Astrocyte (in vitro differentiated cells and primary cell): ENCODE measurements around the gene CAMK1D. TPM values are rescaled to one million over a fixed set of nuclear protein-coding genes. Genes with fewer than 3 reads are reported as not detected.

Experiments
- DNase-seq: peaks from one replicate; pipeline ENCODE4 v3.0.0-alpha.2; 2010; ENCODE audit warnings: low read depth
- FAIRE-seq: peaks from 2 replicates; lab custom pipeline; 2011; peaks lifted over from hg19 to GRCh38; lab: Jason Lieb, UNC
- H2AFZ ChIP-seq: 2 replicates; pipeline ENCODE4 v1.6.0; 2012; ENCODE audit warnings: low read depth, low read length, inconsistent platforms
- H3K27ac ChIP-seq: 2 replicates; pipeline ENCODE4 v1.5.1; 2011; ENCODE audit warnings: low read depth, low read length, inconsistent platforms
- H3K27me3 ChIP-seq: 2 replicates; pipeline ENCODE4 v1.6.0; 2011; ENCODE audit warnings: low read length, inconsistent platforms; ENCODE audit not compliant: insufficient read depth
- H3K36me3 ChIP-seq: 2 replicates; pipeline ENCODE4 v1.5.1; 2011; ENCODE audit warnings: low read length, inconsistent platforms; ENCODE audit not compliant: insufficient read depth
- H3K4me1 ChIP-seq: 2 replicates; pipeline ENCODE4 v1.5.1; 2011; ENCODE audit warnings: low read length, inconsistent platforms; ENCODE audit not compliant: insufficient read depth
- H3K4me2 ChIP-seq: 2 replicates; pipeline ENCODE4 v1.6.0; 2012; ENCODE audit warnings: low read length, inconsistent platforms
- H3K4me3 ChIP-seq: 2 replicates; pipeline ENCODE4 v1.5.1; 2011; ENCODE audit warnings: low read depth, mild to moderate bottlenecking, low read length, inconsistent platforms; ENCODE audit not compliant: insufficient read depth
- H3K79me2 ChIP-seq: 2 replicates; pipeline ENCODE4 v1.6.0; 2012; ENCODE audit warnings: mild to moderate bottlenecking, low read length, inconsistent platforms; ENCODE audit not compliant: insufficient read depth
- H3K9ac ChIP-seq: 2 replicates; pipeline ENCODE4 v1.6.0; 2012; ENCODE audit warnings: mild to moderate bottlenecking, low read length, inconsistent platforms
- H3K9me3 ChIP-seq: 2 replicates; pipeline ENCODE4 v1.5.1; 2012; ENCODE audit warnings: low read depth, mild to moderate bottlenecking, low read length, inconsistent platforms; ENCODE audit not compliant: insufficient read depth
- H4K20me1 ChIP-seq: 2 replicates; pipeline ENCODE4 v1.6.0; 2012; ENCODE audit warnings: low read length, inconsistent platforms; ENCODE audit not compliant: insufficient read depth
- H3K27ac Mint-ChIP-seq: one replicate; pipeline ENCODE4 v1.8.0; 2021; ENCODE audit warnings: mild to moderate bottlenecking, mixed read lengths; ENCODE audit not compliant: unreplicated experiment
- H3K27me3 Mint-ChIP-seq: one replicate; pipeline ENCODE4 v1.8.0; 2021; ENCODE audit warnings: low read depth, mixed read lengths; ENCODE audit not compliant: unreplicated experiment
- H3K36me3 Mint-ChIP-seq: one replicate; pipeline ENCODE4 v1.8.0; 2021; ENCODE audit warnings: low read depth, mixed read lengths; ENCODE audit not compliant: unreplicated experiment
- H3K4me1 Mint-ChIP-seq: one replicate; pipeline ENCODE4 v1.8.0; 2021; ENCODE audit warnings: low read depth, mixed read lengths; ENCODE audit not compliant: unreplicated experiment
- H3K4me3 Mint-ChIP-seq: one replicate; pipeline ENCODE4 v1.8.0; 2021; ENCODE audit warnings: mild to moderate bottlenecking, moderate library complexity, mixed read lengths; ENCODE audit not compliant: unreplicated experiment
- H3K9me3 Mint-ChIP-seq: one replicate; pipeline ENCODE4 v1.8.0; 2021; ENCODE audit warnings: mild to moderate bottlenecking, mixed read lengths; ENCODE audit not compliant: unreplicated experiment
- CTCF ChIP-seq: IDR thresholded peaks from 2 replicates; pipeline ENCODE4 v1.5.1; 2011; ENCODE audit warnings: low read depth, mild to moderate bottlenecking, inconsistent platforms, low read length, moderate library complexity; ENCODE audit not compliant: insufficient read depth
- EZH2 ChIP-seq: IDR thresholded peaks from 2 replicates; pipeline ENCODE4 v1.6.1; 2012; ENCODE audit warnings: mild to moderate bottlenecking, low read length, inconsistent platforms; ENCODE audit not compliant: insufficient read depth
- total RNA-seq: library from RNA; stranded (reverse); gene quantifications from 2 replicates; pipeline ENCODE4 v1.2.1, GENCODE V29; 2021

CAMK1D gene
- total RNA-seq, 1 donor from 2014 or later: 23.6 TPM

- Histone ChIP-seq H3K9ac (no peak overlapping the region), H3K27me3 (no peaks in the 10 kb centered on the region), H4K20me1 (no peaks in the 10 kb centered on the region), H3K36me3 (no peaks in the 10 kb centered on the region), H3K4me2 (no peak overlapping the region), H3K4me1 (no peaks in the 10 kb centered on the region), H3K79me2 (no peaks in the 10 kb centered on the region), H3K9me3 (peaks cover 10% of the 10 kb centered on the region), H2AFZ (no peak overlapping the region), H3K4me3 (no peak overlapping the region), H3K27ac (no peak overlapping the region)
- DNase-seq: no peak
- FAIRE-seq: no peak
- Mint-ChIP-seq H3K27ac (no peak overlapping the region), H3K4me1 (peaks cover 8% of the 10 kb centered on the region), H3K36me3 (peaks cover 17% of the 10 kb centered on the region), H3K27me3 (no peaks in the 10 kb centered on the region), H3K4me3 (no peak overlapping the region), H3K9me3 (peaks cover 26% of the 10 kb centered on the region)
- TF ChIP-seq CTCF (no peak), EZH2 (no peak)
Observed at GRCh38 chr10:12628153-12628552, 278.8 kb downstream of the CAMK1D start.

DNA sequence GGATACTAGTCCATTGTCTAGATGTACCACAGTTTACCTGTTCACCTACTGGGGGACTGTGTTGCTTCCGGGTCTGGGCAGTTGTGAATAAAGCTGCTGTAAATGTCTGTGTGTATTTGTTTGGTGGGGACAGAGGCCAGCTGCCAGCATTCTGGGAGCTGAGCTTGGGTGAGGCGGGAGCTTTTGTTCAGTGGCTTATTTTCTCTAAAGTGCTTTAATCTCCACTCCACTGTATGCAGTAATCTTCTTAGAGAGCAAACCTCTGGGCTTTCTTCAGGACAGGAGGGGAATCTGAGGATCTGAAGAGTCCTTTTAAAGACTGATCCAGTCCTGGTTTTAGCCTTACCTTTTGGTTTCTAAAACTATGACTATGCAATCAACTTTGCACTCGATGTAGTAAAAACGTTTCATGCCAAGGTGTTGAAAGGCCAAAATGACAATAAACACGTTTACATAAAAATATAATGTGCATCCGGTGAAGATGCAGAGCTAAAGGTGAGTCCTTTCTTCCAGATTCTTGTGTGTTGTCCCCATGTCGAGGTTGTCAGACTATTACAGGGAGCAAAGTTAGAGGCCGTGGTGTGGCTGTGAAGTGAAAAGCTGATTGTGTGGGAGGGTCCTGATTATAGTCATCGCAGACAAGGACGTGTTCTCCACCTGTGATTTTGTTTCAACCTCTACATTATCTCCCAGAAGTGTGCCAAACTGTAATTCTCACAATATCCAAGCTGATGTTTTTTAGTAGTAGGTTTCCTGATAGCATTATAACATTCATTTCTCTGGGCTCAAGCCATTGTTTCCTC, 279.8 kb downstream of the CAMK1D start:
- H3K36me3 Mint-ChIP-seq: peaks cover 17% of the 10 kb centered on the region
- Histone ChIP-seq H3K36me3 (no peaks in the 10 kb centered on the region), H2AFZ (no peak overlapping the region), H3K4me2 (no peak overlapping the region), H3K27me3 (no peaks in the 10 kb centered on the region), H3K9ac (no peak overlapping the region), H3K9me3 (peaks cover 10% of the 10 kb centered on the region), H3K4me3 (no peak overlapping the region), H3K79me2 (peaks cover 1% of the 10 kb centered on the region), H3K27ac (no peak overlapping the region), H4K20me1 (peaks cover 5% of the 10 kb centered on the region), H3K4me1 (no peaks in the 10 kb centered on the region)
- TF ChIP-seq EZH2 (no peak), CTCF (no peak)
- H3K27ac Mint-ChIP-seq: no peak overlapping the region
- DNase-seq: peak; percentile 20
- no peaks in the 10 kb centered on the region for H3K27me3 Mint-ChIP-seq
- no peak for FAIRE-seq
- peaks cover 8% of the 10 kb centered on the region for H3K4me1 Mint-ChIP-seq
- H3K4me3 Mint-ChIP-seq: no peak overlapping the region
- H3K9me3 Mint-ChIP-seq: peaks cover 29% of the 10 kb centered on the region

- H3K36me3 ChIP-seq: no peaks in the 10 kb centered on the region
- H3K27ac Mint-ChIP-seq: no peak overlapping the region
- FAIRE-seq (no peak), DNase-seq (no peak)
- H3K27ac ChIP-seq: no peak overlapping the region
- H3K4me3 ChIP-seq: no peak overlapping the region
- H3K79me2 ChIP-seq: peaks cover 3% of the 10 kb centered on the region
- no peaks in the 10 kb centered on the region for H3K27me3 Mint-ChIP-seq
- no peaks in the 10 kb centered on the region for H3K27me3 ChIP-seq
- no peak overlapping the region for H2AFZ ChIP-seq
- H3K4me1 Mint-ChIP-seq: peaks cover 8% of the 10 kb centered on the region
- H3K9ac ChIP-seq: no peak overlapping the region
- H3K9me3 Mint-ChIP-seq: peaks cover 26% of the 10 kb centered on the region
- peaks cover 21% of the 10 kb centered on the region for H3K36me3 Mint-ChIP-seq
- TF ChIP-seq EZH2 (no peak), CTCF (no peak)
- H4K20me1 ChIP-seq: peaks cover 5% of the 10 kb centered on the region
- no peak overlapping the region for H3K4me3 Mint-ChIP-seq
- peaks cover 10% of the 10 kb centered on the region for H3K9me3 ChIP-seq
- no peak overlapping the region for H3K4me2 ChIP-seq
- no peaks in the 10 kb centered on the region for H3K4me1 ChIP-seq
Observed at GRCh38 chr10:12629767-12630165, 280.4 kb downstream of the CAMK1D start.
